ENCODE data around the gene SNAP25.

The SNAP25 gene

GRCh38 chr20:10342152-10342551 lies 123.5 kb downstream of the SNAP25 start:
- no peaks in the 10 kb centered on the region for H3K79me2 ChIP-seq (ENCODE audit: insufficient read depth, low read length)
- TF ChIP-seq EZH2phosphoT487 (conservative IDR thresholded peaks at IDR 0.05; ENCODE audit: low read length) (no peak), CTCF (IDR thresholded peaks at IDR 0.05; ENCODE audit: insufficient read depth, low read length, poor library complexity, severe bottlenecking) (no peak)
- no peaks in the 10 kb centered on the region for H3K9me2 ChIP-seq (replicated peaks; ENCODE audit: insufficient read depth, low read length)
- 0 out of 2 replicates have a peak, but pooled peaks cover 8% of the 10 kb centered on the region for H3K9me3 ChIP-seq (ENCODE audit: insufficient read depth, low read length)
- no peak overlapping the region for H3K27ac ChIP-seq (ENCODE audit: low read depth, low read length)
- H3K36me3 ChIP-seq (ENCODE audit: low read length), result no peaks in the 10 kb centered on the region
- no peak overlapping the region for H3K4me2 ChIP-seq (ENCODE audit: low read depth, low read length, poor library complexity, severe bottlenecking)
- no peak overlapping the region for H2AFZ ChIP-seq (ENCODE audit: low read depth, low read length, severe bottlenecking)
- H3F3A ChIP-seq (ENCODE audit: insufficient read depth), result no peaks in the 10 kb centered on the region
- H4K20me1 ChIP-seq (ENCODE audit: low read depth, low read length), result no peaks in the 10 kb centered on the region
- H3K4me3 ChIP-seq (ENCODE audit: insufficient read depth, low read length, poor library complexity, severe bottlenecking), result no peak overlapping the region
- no peak overlapping the region for H3K9ac ChIP-seq (ENCODE audit: low read length)
- H3K27me3 ChIP-seq (ENCODE audit: low read length), result no peaks in the 10 kb centered on the region

- Histone ChIP-seq H3F3A (ENCODE audit: insufficient read depth) (no peaks in the 10 kb centered on the region), H3K36me3 (ENCODE audit: low read length) (no peaks in the 10 kb centered on the region), H2AFZ (ENCODE audit: low read depth, low read length, severe bottlenecking) (no peak overlapping the region), H3K27ac (ENCODE audit: low read depth, low read length) (no peak overlapping the region), H3K79me2 (ENCODE audit: insufficient read depth, low read length) (no peaks in the 10 kb centered on the region), H3K9me3 (ENCODE audit: insufficient read depth, low read length) (0 out of 2 replicates have a peak, but pooled peaks cover 8% of the 10 kb centered on the region), H3K9ac (ENCODE audit: low read length) (no peak overlapping the region), H4K20me1 (ENCODE audit: low read depth, low read length) (no peaks in the 10 kb centered on the region), H3K4me2 (ENCODE audit: low read depth, low read length, poor library complexity, severe bottlenecking) (no peak overlapping the region), H3K9me2 (replicated peaks; ENCODE audit: insufficient read depth, low read length) (no peaks in the 10 kb centered on the region), H3K4me3 (ENCODE audit: insufficient read depth, low read length, poor library complexity, severe bottlenecking) (no peak overlapping the region), H3K27me3 (ENCODE audit: low read length) (no peaks in the 10 kb centered on the region)
- TF ChIP-seq CTCF (IDR thresholded peaks at IDR 0.05; ENCODE audit: insufficient read depth, low read length, poor library complexity, severe bottlenecking), result no peak
- no peak for TF ChIP-seq EZH2phosphoT487 (conservative IDR thresholded peaks at IDR 0.05; ENCODE audit: low read length)
Measured at GRCh38 chr20:10344953-10345352, 126.3 kb downstream of the SNAP25 start.

GRCh38 chr20:10347086-10347880 lies 128.7 kb downstream of the SNAP25 start:
- H3K36me3 ChIP-seq (ENCODE audit: low read length), result no peaks in the 10 kb centered on the region
- 0 out of 2 replicates have a peak, but pooled peaks cover under 1% of the 10 kb centered on the region for H3K9me3 ChIP-seq (ENCODE audit: insufficient read depth, low read length)
- no peaks in the 10 kb centered on the region for H3K79me2 ChIP-seq (ENCODE audit: insufficient read depth, low read length)
- H2AFZ ChIP-seq (ENCODE audit: low read depth, low read length, severe bottlenecking), result no peak overlapping the region
- H3K9ac ChIP-seq (ENCODE audit: low read length), result no peak overlapping the region
- no peaks in the 10 kb centered on the region for H4K20me1 ChIP-seq (ENCODE audit: low read depth, low read length)
- H3F3A ChIP-seq (ENCODE audit: insufficient read depth), result no peaks in the 10 kb centered on the region
- TF ChIP-seq CTCF (IDR thresholded peaks at IDR 0.05; ENCODE audit: insufficient read depth, low read length, poor library complexity, severe bottlenecking), result no peak
- no peak for TF ChIP-seq EZH2phosphoT487 (conservative IDR thresholded peaks at IDR 0.05; ENCODE audit: low read length)
- no peak overlapping the region for H3K4me2 ChIP-seq (ENCODE audit: low read depth, low read length, poor library complexity, severe bottlenecking)
- no peak overlapping the region for H3K27ac ChIP-seq (ENCODE audit: low read depth, low read length)
- no peaks in the 10 kb centered on the region for H3K27me3 ChIP-seq (ENCODE audit: low read length)
- H3K4me3 ChIP-seq (ENCODE audit: insufficient read depth, low read length, poor library complexity, severe bottlenecking), result no peak overlapping the region
- no peaks in the 10 kb centered on the region for H3K9me2 ChIP-seq (replicated peaks; ENCODE audit: insufficient read depth, low read length)
